HepG2 (cell line): ENCODE measurements around the gene MAT2A. TPM values are rescaled to one million over a fixed set of nuclear protein-coding genes. Genes with fewer than 3 reads are reported as not detected.

Experiments used
- CERS6 ChIP-seq: sonication (generic); formaldehyde crosslinking; IDR thresholded peaks from 2 replicates; pipeline ENCODE4 v1.5.0; 2020; ENCODE audit warnings: missing genetic modification reagents
- NR3C1 ChIP-seq: sonication (generic); formaldehyde crosslinking; IDR thresholded peaks from 2 replicates; pipeline ENCODE4 v1.4.0; 2020; ENCODE audit warnings: missing genetic modification reagents
- ZBTB34 ChIP-seq: sonication (generic); formaldehyde crosslinking; IDR thresholded peaks from 2 replicates; pipeline ENCODE4 v1.8.0; 2022; ENCODE audit warnings: mild to moderate bottlenecking, missing genetic modification reagents
- ZFP90 ChIP-seq: sonication (generic); formaldehyde crosslinking; IDR thresholded peaks from 2 replicates; pipeline ENCODE4 v1.8.0; 2022; ENCODE audit warnings: missing genetic modification reagents, mild to moderate bottlenecking, inconsistent platforms, borderline replicate concordance
- ZNF318 ChIP-seq: sonication (generic); formaldehyde crosslinking; IDR thresholded peaks from 2 replicates; pipeline ENCODE4 v1.4.0; 2020; ENCODE audit warnings: mild to moderate bottlenecking, missing genetic modification reagents
- polyA plus RNA-seq, 8 experiments: library from polyadenylated mRNA; depleted of rRNA in 3 of 8; stranded (reverse) in 7 of 8; unstranded in 1 of 8; fragments of >200 nt; fragmentation: Illumina TruSeq in 4 of 8; extraction: Trizol in 4 of 8; gene quantifications; 2 replicates each; pipeline versions ENCODE4 v1.2.1 to v1.2.3, GENCODE V29; 2011 to 2016; ENCODE audit warnings: low read depth in 4 of 8, missing spikeins in 1 of 8, mixed read lengths in 1 of 8; ENCODE audit not compliant: insufficient read depth in 1 of 8
- total RNA-seq, 5 experiments: library from RNA; depleted of rRNA; stranded (reverse); fragments of >200 nt; fragmentation: Illumina TruSeq; extraction: Trizol; gene quantifications; 2 replicates each; pipeline ENCODE4 v1.2.3, GENCODE V29; 2016; ENCODE audit warnings: low read depth in 1 of 5
- TF ChIP-seq, protein P1 (sequence below): sonication (generic); formaldehyde crosslinking; IDR thresholded peaks from 2 replicates; pipeline ENCODE4 v1.8.1; 2023; ENCODE audit warnings: mild to moderate bottlenecking, missing genetic modification reagents, borderline replicate concordance
- TF ChIP-seq, protein P2 (sequence below): sonication (generic); formaldehyde crosslinking; IDR thresholded peaks from 2 replicates; pipeline ENCODE4 v1.5.1; 2020; ENCODE audit warnings: missing genetic modification reagents, mild to moderate bottlenecking, borderline replicate concordance
- TF ChIP-seq, protein P3 (sequence below): sonication (generic); formaldehyde crosslinking; IDR thresholded peaks from 2 replicates; pipeline ENCODE4 v1.4.0; 2020; ENCODE audit warnings: mild to moderate bottlenecking, missing genetic modification reagents

MAT2A gene
- total and polyA plus RNA-seq, 2 of the 13 experiments (the other 11 are each of a cell fraction or from before 2014, with no cell fraction given), result 155 to 331 TPM

- TF ChIP-seq ZNF318 (CRISPR knock-in tag) (peak; percentile 17; the same call in 1 of the 2 replicates), ZBTB34 (CRISPR knock-in tag) (peak; percentile 65; the same call in 1 of the 2 replicates), CERS6 (CRISPR knock-in tag) (peak; percentile 80; the same call in 1 of the 2 replicates), NR3C1 (CRISPR knock-in tag) (no peak), ZFP90 (peak; percentile 91)
- TF ChIP-seq, protein P1, sequence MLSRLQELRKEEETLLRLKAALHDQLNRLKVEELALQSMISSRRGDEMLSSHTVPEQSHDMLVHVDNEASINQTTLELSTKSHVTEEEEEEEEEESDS (CRISPR knock-in tag), result peak; percentile 46; the same call in 1 of the 2 replicates
- TF ChIP-seq, protein P2, sequence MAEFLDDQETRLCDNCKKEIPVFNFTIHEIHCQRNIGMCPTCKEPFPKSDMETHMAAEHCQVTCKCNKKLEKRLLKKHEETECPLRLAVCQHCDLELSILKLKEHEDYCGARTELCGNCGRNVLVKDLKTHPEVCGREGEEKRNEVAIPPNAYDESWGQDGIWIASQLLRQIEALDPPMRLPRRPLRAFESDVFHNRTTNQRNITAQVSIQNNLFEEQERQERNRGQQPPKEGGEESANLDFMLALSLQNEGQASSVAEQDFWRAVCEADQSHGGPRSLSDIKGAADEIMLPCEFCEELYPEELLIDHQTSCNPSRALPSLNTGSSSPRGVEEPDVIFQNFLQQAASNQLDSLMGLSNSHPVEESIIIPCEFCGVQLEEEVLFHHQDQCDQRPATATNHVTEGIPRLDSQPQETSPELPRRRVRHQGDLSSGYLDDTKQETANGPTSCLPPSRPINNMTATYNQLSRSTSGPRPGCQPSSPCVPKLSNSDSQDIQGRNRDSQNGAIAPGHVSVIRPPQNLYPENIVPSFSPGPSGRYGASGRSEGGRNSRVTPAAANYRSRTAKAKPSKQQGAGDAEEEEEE, result no peak
- TF ChIP-seq, protein P3, sequence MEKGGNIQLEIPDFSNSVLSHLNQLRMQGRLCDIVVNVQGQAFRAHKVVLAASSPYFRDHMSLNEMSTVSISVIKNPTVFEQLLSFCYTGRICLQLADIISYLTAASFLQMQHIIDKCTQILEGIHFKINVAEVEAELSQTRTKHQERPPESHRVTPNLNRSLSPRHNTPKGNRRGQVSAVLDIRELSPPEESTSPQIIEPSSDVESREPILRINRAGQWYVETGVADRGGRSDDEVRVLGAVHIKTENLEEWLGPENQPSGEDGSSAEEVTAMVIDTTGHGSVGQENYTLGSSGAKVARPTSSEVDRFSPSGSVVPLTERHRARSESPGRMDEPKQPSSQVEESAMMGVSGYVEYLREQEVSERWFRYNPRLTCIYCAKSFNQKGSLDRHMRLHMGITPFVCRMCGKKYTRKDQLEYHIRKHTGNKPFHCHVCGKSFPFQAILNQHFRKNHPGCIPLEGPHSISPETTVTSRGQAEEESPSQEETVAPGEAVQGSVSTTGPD (CRISPR knock-in tag), result peak; percentile 81; the same call in 1 of the 2 replicates
Observed at GRCh38 chr2:85538507-85539360, at the start of gene MAT2A (continued).
